Upper lobe of left lung (tissue), 4 donors: ENCODE results near the gene ECHS1.

Experiments used
- EP300 ChIP-seq, 4 donors: sonication (generic); formaldehyde crosslinking; IDR thresholded peaks; one replicate each; pipeline ENCODE4 v1.5.1; 2017; ENCODE audit warnings: antibody characterized with exemption in 4 of 4, control low read depth in 2 of 4
- POLR2A ChIP-seq, 4 donors: fragments of 450-650 bp; IDR thresholded peaks; one replicate each; pipeline ENCODE4 v1.5.1; 2016 to 2017; ENCODE audit warnings: antibody characterized with exemption in 4 of 4, mild to moderate bottlenecking in 2 of 4
- POLR2AphosphoS5 ChIP-seq, 2 donors: sonication (generic); formaldehyde crosslinking; IDR thresholded peaks; one replicate each; pipeline ENCODE4 v1.5.1; 2017; ENCODE audit warnings: antibody characterized with exemption in 2 of 2
- TF ChIP-seq, protein P1 (sequence below), 6 experiments: fragments of 450-650 bp in 4 of 6; fragments of 200-600 bp in 2 of 6; sonication (generic) in 2 of 6; IDR thresholded peaks; one replicate each; pipeline ENCODE4 v1.5.1; 2016 to 2019; ENCODE audit warnings: antibody characterized with exemption in 6 of 6

DNA sequence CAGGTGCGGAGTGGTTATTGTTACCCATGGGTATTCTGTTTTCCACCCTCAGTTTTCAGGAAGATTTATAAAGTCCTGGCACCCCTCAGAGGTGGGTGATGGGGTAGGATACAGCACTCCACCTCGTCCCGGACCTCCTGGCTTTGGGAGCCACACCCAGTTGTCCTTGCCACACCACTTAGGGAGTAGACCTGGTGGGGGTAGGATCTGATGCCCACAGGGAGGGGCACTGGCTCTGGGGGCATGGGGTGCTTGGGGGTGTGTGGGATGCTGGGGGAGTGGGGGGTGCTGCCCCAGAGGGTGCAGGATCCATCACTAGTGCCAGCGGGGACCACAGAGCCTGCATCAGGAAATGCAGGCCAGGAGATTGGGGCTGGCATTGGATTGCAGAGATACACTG, 60.0 kb downstream of the ECHS1 start:
- TF ChIP-seq, protein P1, sequence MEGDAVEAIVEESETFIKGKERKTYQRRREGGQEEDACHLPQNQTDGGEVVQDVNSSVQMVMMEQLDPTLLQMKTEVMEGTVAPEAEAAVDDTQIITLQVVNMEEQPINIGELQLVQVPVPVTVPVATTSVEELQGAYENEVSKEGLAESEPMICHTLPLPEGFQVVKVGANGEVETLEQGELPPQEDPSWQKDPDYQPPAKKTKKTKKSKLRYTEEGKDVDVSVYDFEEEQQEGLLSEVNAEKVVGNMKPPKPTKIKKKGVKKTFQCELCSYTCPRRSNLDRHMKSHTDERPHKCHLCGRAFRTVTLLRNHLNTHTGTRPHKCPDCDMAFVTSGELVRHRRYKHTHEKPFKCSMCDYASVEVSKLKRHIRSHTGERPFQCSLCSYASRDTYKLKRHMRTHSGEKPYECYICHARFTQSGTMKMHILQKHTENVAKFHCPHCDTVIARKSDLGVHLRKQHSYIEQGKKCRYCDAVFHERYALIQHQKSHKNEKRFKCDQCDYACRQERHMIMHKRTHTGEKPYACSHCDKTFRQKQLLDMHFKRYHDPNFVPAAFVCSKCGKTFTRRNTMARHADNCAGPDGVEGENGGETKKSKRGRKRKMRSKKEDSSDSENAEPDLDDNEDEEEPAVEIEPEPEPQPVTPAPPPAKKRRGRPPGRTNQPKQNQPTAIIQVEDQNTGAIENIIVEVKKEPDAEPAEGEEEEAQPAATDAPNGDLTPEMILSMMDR (IDR thresholded peaks at IDR 0.05): no peak
- no peak for TF ChIP-seq POLR2A (IDR thresholded peaks at IDR 0.05)
- no peak for TF ChIP-seq POLR2AphosphoS5 (IDR thresholded peaks at IDR 0.05)
- no peak for TF ChIP-seq EP300 (IDR thresholded peaks at IDR 0.05)
